ENCODE measurements around the gene AADACL4. TPM values are rescaled to one million over a fixed set of nuclear protein-coding genes. Genes with fewer than 3 reads are reported as not detected.
"Not testable (repeated sequence)": the region's sequence is repeated elsewhere in the genome, so short reads cannot be mapped to it uniquely, and the experiment has no call there.

Gene AADACL4
- polyA plus RNA-seq, 5 donors = 0.09 to 0.15 TPM; not detected in 3

- not testable (repeated sequence) for DNase-seq
Observed at GRCh38 chr1:12657885-12658512, 14.1 kb downstream of the AADACL4 start.

- peak; percentile 55 to 72 for DNase-seq
Observed at GRCh38 chr1:12658531-12659453, 14.9 kb downstream of the AADACL4 start.

GRCh38 chr1:12661606-12662219 is 17.8 kb downstream of the AADACL4 start:
- DNase-seq = no peak

GRCh38 chr1:12662556-12662955 is 18.7 kb downstream of the AADACL4 start:
- DNase-seq = no peak

- no peak for DNase-seq
Observed at GRCh38 chr1:12665511-12665910, 21.6 kb downstream of the AADACL4 start.

GRCh38 chr1:12666141-12666735 is 22.4 kb downstream of the AADACL4 start:
- DNase-seq = no peak

GRCh38 chr1:12669529-12670068 is 25.7 kb downstream of the AADACL4 start:
- DNase-seq = no peak

GRCh38 chr1:12674358-12674757 is 30.5 kb downstream of the AADACL4 start:
- no peak for DNase-seq

GRCh38 chr1:12676122-12676521 is 32.2 kb downstream of the AADACL4 start:
- DNase-seq = not testable (repeated sequence)

GRCh38 chr1:12677565-12677964 is 33.7 kb downstream of the AADACL4 start:
- DNase-seq = no peak

- DNase-seq = no peak
Observed at GRCh38 chr1:12678350-12678749, 34.5 kb downstream of the AADACL4 start.

- DNase-seq = no peak
Observed at GRCh38 chr1:12678820-12679219, 34.9 kb downstream of the AADACL4 start.

GRCh38 chr1:12690156-12690555 is 46.3 kb downstream of the AADACL4 start:
- DNase-seq = no peak

- DNase-seq = peak; percentile 70 to 80
Observed at GRCh38 chr1:12692967-12693782, 49.3 kb downstream of the AADACL4 start.

GRCh38 chr1:12696658-12697057 is 52.8 kb downstream of the AADACL4 start:
- DNase-seq = no peak

GRCh38 chr1:12697397-12697796 is 53.5 kb downstream of the AADACL4 start:
- DNase-seq = no peak

GRCh38 chr1:12703821-12704451 is 60.1 kb downstream of the AADACL4 start:
- DNase-seq = no peak

GRCh38 chr1:12706061-12706460 is 62.2 kb downstream of the AADACL4 start:
- DNase-seq = no peak

GRCh38 chr1:12708396-12709090 is 64.7 kb downstream of the AADACL4 start:
- DNase-seq = no peak

- DNase-seq = no peak
Observed at GRCh38 chr1:12709091-12709491, 65.2 kb downstream of the AADACL4 start.
